Endothelial cell of umbilical vein (primary cell): ENCODE results near the gene RHOF.

Source experiments
- POLR2A ChIP-seq: IDR thresholded peaks from 2 replicates; pipeline ENCODE4 v1.6.1; 2012; ENCODE audit warnings: low read depth, mild to moderate bottlenecking, control low read depth, low read length
- TF ChIP-seq, protein P1 (sequence below), 2 donors: IDR thresholded peaks; 1 replicate in 1 of 2; 2 replicates in 1 of 2; pipeline ENCODE4 v1.5.1; 2011; ENCODE audit warnings: low read length in 2 of 2, mild to moderate bottlenecking in 2 of 2, moderate library complexity in 2 of 2, control low read depth in 1 of 2, inconsistent platforms in 1 of 2, low read depth in 1 of 2; ENCODE audit not compliant: insufficient read depth in 1 of 2; ENCODE audit errors: extremely low read depth in 1 of 2

DNA sequence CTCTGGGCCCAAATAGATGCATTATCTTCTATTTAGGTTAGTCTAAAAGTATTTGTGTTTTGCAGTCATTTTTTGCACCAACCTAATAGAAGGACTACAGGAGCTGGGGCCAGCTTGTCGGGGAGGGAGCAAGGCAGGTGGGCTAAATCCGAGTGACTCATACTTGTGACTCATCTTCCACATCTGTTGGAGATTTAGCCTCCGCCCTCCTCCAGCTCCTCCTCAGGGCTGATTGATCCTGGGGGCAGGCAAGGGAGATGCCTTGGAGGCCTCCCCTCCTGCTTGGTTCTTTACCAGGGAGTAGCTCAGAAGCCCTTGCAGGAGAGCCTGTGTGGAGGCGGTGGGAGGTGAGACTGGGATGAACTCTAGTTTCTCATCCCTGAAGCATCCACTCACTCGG is 27.9 kb downstream of the RHOF start:
- TF ChIP-seq POLR2A = no peak
- TF ChIP-seq, protein P1, sequence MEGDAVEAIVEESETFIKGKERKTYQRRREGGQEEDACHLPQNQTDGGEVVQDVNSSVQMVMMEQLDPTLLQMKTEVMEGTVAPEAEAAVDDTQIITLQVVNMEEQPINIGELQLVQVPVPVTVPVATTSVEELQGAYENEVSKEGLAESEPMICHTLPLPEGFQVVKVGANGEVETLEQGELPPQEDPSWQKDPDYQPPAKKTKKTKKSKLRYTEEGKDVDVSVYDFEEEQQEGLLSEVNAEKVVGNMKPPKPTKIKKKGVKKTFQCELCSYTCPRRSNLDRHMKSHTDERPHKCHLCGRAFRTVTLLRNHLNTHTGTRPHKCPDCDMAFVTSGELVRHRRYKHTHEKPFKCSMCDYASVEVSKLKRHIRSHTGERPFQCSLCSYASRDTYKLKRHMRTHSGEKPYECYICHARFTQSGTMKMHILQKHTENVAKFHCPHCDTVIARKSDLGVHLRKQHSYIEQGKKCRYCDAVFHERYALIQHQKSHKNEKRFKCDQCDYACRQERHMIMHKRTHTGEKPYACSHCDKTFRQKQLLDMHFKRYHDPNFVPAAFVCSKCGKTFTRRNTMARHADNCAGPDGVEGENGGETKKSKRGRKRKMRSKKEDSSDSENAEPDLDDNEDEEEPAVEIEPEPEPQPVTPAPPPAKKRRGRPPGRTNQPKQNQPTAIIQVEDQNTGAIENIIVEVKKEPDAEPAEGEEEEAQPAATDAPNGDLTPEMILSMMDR (IDR thresholded peaks at IDR 0.05; ENCODE audit: extremely low read depth in 1 of 2, insufficient read depth in 1 of 2, low read depth in 1 of 2, low read length in 2 of 2) = no peak
